NOMO-1 treated with dmso at 0.1 percent for 144 hours (cell line): ENCODE measurements around the gene HMX1.

ENCODE experiments used
- DNase-seq: peaks from one replicate; lab custom pipeline; 2025; ENCODE audit not compliant: unreplicated experiment; lab: John Stamatoyannopoulos, UW

HMX1 gene

GRCh38 chr4:8869002-8869897, 2.4 kb downstream of the HMX1 start:
- no peak for DNase-seq

- no peak for DNase-seq
Measured at GRCh38 chr4:8868321-8869001, 3.2 kb downstream of the HMX1 start.

- no peak for DNase-seq
Measured at GRCh38 chr4:8867624-8868320, 3.9 kb downstream of the HMX1 start.

DNA sequence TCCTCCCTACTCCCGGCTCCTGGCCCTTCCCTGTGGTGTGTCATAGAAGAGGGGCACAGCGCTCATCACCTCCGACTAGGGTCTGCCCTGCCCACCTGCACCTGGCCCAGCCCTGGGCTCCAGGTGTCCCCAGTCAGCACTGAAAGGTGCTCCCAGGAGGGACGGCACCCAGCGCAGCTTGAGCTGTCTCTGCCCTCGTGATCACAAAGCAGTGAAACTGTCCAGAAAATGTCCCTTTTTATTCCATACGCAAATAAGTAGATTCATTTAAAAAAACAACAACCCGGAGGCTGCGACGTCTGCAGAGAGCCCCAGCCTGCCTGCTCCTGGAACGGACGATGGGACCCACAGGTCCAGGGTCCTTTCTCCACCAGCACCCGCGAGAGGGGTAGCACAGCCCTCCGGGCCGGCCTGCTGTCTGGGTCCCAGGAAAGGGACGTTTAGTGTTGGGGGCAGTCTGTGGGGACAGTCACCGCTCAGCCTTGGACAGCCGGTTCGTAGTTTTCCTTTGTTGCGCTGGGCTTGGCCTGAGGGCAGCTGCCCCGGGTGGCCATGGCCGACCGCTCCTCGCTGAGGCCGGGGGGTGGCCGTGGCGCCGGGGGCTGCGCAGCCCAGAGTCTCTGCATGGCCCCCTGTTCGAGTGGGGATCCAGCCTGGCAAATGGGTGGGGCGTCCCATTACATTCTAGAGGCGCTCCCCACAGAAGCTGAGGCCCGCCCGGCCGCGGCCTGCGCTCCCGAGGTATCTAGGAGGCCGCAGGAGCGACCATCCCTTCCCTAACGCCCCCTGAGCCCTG, 4.6 kb downstream of the HMX1 start:
- no peak for DNase-seq

GRCh38 chr4:8866421-8866820, 5.2 kb downstream of the HMX1 start:
- DNase-seq: no peak

- no peak for DNase-seq
Measured at GRCh38 chr4:8865681-8866310, 5.8 kb downstream of the HMX1 start.

- DNase-seq: no peak
Measured at GRCh38 chr4:8864912-8865680, 6.5 kb downstream of the HMX1 start.

DNA sequence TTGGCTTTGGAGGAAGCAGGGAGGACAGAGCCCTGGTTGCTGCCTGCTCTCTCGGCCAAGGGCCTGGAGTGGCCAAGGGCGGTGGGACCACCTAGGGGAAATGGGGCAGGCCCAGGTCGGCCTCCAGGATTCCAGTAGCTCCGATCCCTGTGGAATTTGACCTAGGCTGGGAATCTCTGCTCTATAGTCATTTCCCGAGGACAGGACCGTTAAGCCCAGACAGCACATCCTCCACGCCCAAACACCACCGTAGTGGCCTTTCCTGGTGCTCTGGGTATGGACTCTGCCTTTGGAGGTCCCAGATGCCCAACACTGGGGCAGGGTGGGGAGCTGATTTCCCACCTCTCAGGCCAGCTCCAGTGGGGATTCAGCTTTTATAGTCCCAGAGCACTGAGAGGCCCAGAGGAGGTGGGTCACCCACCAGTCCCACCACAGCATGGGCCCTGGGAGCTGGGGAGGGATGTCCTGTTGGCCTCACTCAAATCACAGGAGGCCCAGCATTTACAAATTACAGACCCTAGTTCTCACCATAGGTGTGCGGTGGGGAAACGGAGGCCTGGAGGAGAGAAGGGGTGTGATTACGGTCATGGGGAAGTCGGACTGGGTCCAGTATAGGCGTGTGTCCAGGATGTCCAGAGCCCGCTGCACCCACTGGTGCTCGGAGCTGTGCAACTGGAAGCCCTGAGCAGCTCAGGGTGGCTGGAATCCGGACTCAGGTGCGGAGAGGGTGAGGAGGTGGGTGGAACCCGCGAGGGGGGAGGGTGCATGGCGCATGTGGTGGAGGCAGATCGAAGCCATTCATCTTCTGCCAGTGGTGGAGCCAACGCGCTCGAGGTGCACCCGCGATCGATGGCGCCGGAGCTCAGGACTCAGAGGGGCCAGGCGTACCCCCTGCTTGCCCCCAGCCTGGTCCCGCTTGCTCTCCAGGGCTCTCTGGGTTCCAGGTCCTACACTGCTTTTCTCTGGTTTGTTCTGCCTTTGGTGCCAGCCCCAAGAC, 7.7 kb downstream of the HMX1 start:
- DNase-seq: no peak

DNA sequence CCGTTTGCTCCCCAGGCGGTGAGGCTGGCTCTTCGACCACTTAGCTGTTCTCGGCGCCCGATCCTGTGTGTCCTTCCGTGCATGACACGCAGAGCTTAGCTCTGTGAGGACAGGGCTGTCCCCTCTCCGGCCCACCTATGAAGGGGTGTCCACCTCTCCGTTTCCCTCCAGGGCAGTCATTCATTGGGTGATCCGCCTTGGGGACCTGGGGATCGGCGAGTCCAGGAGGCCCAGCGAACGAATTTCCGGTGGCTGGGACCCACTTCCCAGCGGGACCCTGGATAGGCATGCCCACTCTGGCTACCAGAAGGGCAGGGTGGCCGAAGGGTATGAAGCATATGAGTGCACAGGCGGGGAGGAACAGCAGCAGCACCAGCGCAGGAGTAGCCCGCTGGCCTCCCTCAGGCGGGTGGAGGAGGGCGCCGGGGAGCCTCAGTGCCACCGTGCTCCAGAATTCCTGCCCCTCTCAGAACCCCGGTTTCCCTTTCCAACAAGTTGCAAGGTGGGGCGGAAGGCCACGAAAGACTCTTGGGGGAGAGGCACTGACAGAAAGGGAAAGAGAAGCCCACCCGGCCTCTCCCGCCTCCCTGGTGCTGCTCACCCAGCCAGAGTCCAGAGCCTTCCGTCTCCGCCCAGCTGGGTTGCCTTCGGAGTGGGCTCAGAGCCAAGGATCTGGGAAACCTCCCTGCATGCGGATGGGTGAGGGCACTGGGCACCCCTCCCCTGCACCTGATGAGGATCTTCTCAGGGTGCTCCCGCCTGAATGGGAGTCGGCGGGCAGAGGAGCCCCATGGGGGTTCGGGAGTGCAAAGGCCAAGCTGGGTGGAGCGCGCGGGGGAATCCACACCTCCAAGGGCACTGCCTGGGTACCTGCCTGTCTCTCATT, 8.6 kb downstream of the HMX1 start:
- DNase-seq: no peak

- no peak for DNase-seq
Measured at GRCh38 chr4:8862334-8862733, 9.3 kb downstream of the HMX1 start.

GRCh38 chr4:8861576-8862295, 9.9 kb downstream of the HMX1 start:
- DNase-seq: no peak

DNA sequence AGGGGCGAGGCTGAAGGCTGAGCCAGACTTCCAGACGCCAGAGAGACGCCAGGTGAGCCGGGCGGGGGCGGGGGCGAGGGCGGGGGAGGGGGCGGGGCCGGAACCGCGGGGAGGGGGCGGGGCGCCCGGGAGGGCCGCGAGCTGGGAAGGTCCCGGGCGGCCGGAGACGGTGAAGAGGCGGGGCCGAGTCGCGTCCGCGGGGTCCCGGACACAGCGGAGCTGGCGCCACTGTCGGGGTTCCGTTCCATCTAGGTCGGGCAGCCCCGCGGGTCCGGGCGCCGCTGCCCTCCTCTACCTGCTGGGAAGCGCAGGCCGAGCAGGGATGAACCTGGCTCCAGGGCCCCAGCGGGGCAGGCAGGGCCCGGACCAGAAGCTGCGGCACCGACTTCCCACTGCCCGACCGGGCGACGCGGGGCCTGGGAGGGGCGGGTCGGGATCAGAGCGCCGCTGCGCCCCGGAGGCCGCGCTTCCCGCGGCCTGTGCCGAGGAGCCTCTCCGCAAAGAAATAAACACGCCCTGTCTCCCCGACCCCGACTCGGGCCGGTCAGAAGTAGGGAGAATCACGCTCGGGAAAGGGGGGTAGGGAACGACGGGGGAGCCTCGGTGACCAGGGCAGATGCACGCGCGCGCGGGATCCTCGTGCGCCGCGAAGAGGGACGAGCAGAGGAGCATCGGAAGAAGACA, 10.6 kb downstream of the HMX1 start:
- no peak for DNase-seq

- no peak for DNase-seq
Measured at GRCh38 chr4:8860096-8860891, 11.3 kb downstream of the HMX1 start.

- no peak for DNase-seq
Measured at GRCh38 chr4:8859550-8860095, 12.0 kb downstream of the HMX1 start.

GRCh38 chr4:8858701-8859210, 12.9 kb downstream of the HMX1 start:
- no peak for DNase-seq
